Measurements from ENCODE around the gene S100A10.
A peak's percentile ranks its signal among the peaks of the same experiment; 100 is the strongest.

The S100A10 gene

GRCh38 chr1:152014943-152015342, 21.3 kb upstream of the S100A10 start:
- Histone ChIP-seq H2AFZ (ENCODE audit: low read depth, low read length, severe bottlenecking) (no peak overlapping the region), H3K4me2 (ENCODE audit: low read depth, low read length, poor library complexity, severe bottlenecking) (no peak overlapping the region), H3K36me3 (ENCODE audit: low read length) (no peaks in the 10 kb centered on the region), H3K4me3 (ENCODE audit: insufficient read depth, low read length, poor library complexity, severe bottlenecking) (no peak overlapping the region), H3K27ac (ENCODE audit: low read depth, low read length) (no peak overlapping the region), H3K27me3 (ENCODE audit: low read length) (no peaks in the 10 kb centered on the region), H3F3A (ENCODE audit: insufficient read depth) (no peaks in the 10 kb centered on the region), H3K79me2 (ENCODE audit: insufficient read depth, low read length) (no peaks in the 10 kb centered on the region), H3K9ac (ENCODE audit: low read length) (no peak overlapping the region), H3K9me3 (ENCODE audit: insufficient read depth, low read length) (no peaks in the 10 kb centered on the region), H3K9me2 (replicated peaks; ENCODE audit: insufficient read depth, low read length) (no peaks in the 10 kb centered on the region), H4K20me1 (ENCODE audit: low read depth, low read length) (no peaks in the 10 kb centered on the region)
- TF ChIP-seq CTCF (IDR thresholded peaks at IDR 0.05; ENCODE audit: insufficient read depth, low read length, poor library complexity, severe bottlenecking) (no peak), EZH2phosphoT487 (conservative IDR thresholded peaks at IDR 0.05; ENCODE audit: low read length) (no peak)

GRCh38 chr1:152013664-152014237, 20.1 kb upstream of the S100A10 start:
- Histone ChIP-seq H3K27me3 (ENCODE audit: low read length) (no peaks in the 10 kb centered on the region), H3K4me3 (ENCODE audit: insufficient read depth, low read length, poor library complexity, severe bottlenecking) (no peak overlapping the region), H3K27ac (ENCODE audit: low read depth, low read length) (no peak overlapping the region), H4K20me1 (ENCODE audit: low read depth, low read length) (no peaks in the 10 kb centered on the region), H3K9me2 (replicated peaks; ENCODE audit: insufficient read depth, low read length) (no peaks in the 10 kb centered on the region), H3K36me3 (ENCODE audit: low read length) (no peaks in the 10 kb centered on the region), H3K79me2 (ENCODE audit: insufficient read depth, low read length) (no peaks in the 10 kb centered on the region), H3K9ac (ENCODE audit: low read length) (no peak overlapping the region), H3F3A (ENCODE audit: insufficient read depth) (no peaks in the 10 kb centered on the region), H3K9me3 (ENCODE audit: insufficient read depth, low read length) (no peaks in the 10 kb centered on the region), H2AFZ (ENCODE audit: low read depth, low read length, severe bottlenecking) (no peak overlapping the region), H3K4me2 (ENCODE audit: low read depth, low read length, poor library complexity, severe bottlenecking) (no peak overlapping the region)
- peak; percentile 45 for TF ChIP-seq CTCF (IDR thresholded peaks at IDR 0.05; ENCODE audit: insufficient read depth, low read length, poor library complexity, severe bottlenecking)
- no peak for TF ChIP-seq EZH2phosphoT487 (conservative IDR thresholded peaks at IDR 0.05; ENCODE audit: low read length)

- Histone ChIP-seq H3K79me2 (ENCODE audit: insufficient read depth, low read length) (no peaks in the 10 kb centered on the region), H3K9ac (ENCODE audit: low read length) (no peak overlapping the region), H3K4me3 (ENCODE audit: insufficient read depth, low read length, poor library complexity, severe bottlenecking) (no peak overlapping the region), H3K4me2 (ENCODE audit: low read depth, low read length, poor library complexity, severe bottlenecking) (no peak overlapping the region), H3K36me3 (ENCODE audit: low read length) (no peaks in the 10 kb centered on the region), H3K9me3 (ENCODE audit: insufficient read depth, low read length) (no peaks in the 10 kb centered on the region), H3K27ac (ENCODE audit: low read depth, low read length) (no peak overlapping the region), H3F3A (ENCODE audit: insufficient read depth) (no peaks in the 10 kb centered on the region), H4K20me1 (ENCODE audit: low read depth, low read length) (no peaks in the 10 kb centered on the region), H3K9me2 (replicated peaks; ENCODE audit: insufficient read depth, low read length) (no peaks in the 10 kb centered on the region), H3K27me3 (ENCODE audit: low read length) (no peaks in the 10 kb centered on the region), H2AFZ (ENCODE audit: low read depth, low read length, severe bottlenecking) (no peak overlapping the region)
- TF ChIP-seq EZH2phosphoT487 (conservative IDR thresholded peaks at IDR 0.05; ENCODE audit: low read length) (no peak), CTCF (IDR thresholded peaks at IDR 0.05; ENCODE audit: insufficient read depth, low read length, poor library complexity, severe bottlenecking) (no peak)
Observed at GRCh38 chr1:152009691-152010090, 16.0 kb upstream of the S100A10 start.
